Hepatocyte (in vitro differentiated cells): ENCODE results near the gene CREG2. TPM values are rescaled to one million over a fixed set of nuclear protein-coding genes. Genes with fewer than 3 reads are reported as not detected.
A peak's percentile ranks its signal among the peaks of the same experiment; 100 is the strongest.

ENCODE experiments used
- DNase-seq: peaks from one replicate; pipeline ENCODE4 v3.0.0-alpha.2; 2016; ENCODE audit warnings: low spot score
- H2AFZ ChIP-seq: fragments of 200-600 bp; sonication (generic); 2 replicates; pipeline ENCODE4 v1.6.0; 2016; ENCODE audit warnings: antibody characterized with exemption, mild to moderate bottlenecking
- H3K27ac ChIP-seq: fragments of 200-600 bp; sonication (generic); 2 replicates; pipeline ENCODE4 v1.5.1; 2016; ENCODE audit warnings: mild to moderate bottlenecking
- H3K27me3 ChIP-seq: fragments of 200-600 bp; sonication (generic); 2 replicates; pipeline ENCODE4 v1.6.1; 2016
- H3K36me3 ChIP-seq: fragments of 200-600 bp; sonication (generic); replicated peaks from 2 replicates; pipeline ENCODE4 v1.5.1; 2016; ENCODE audit warnings: low read depth; ENCODE audit not compliant: insufficient read depth
- H3K4me1 ChIP-seq: fragments of 200-600 bp; sonication (generic); 2 replicates; pipeline ENCODE4 v1.5.1; 2016; ENCODE audit warnings: mild to moderate bottlenecking, moderate library complexity; ENCODE audit not compliant: insufficient read depth
- H3K4me2 ChIP-seq: fragments of 200-600 bp; sonication (generic); 2 replicates; pipeline ENCODE4 v1.6.0; 2016
- H3K4me3 ChIP-seq: fragments of 200-600 bp; sonication (generic); 2 replicates; pipeline ENCODE4 v1.5.1; 2016; ENCODE audit warnings: mild to moderate bottlenecking
- H3K79me2 ChIP-seq: fragments of 200-600 bp; sonication (generic); 2 replicates; pipeline ENCODE4 v1.6.0; 2017; ENCODE audit warnings: mild to moderate bottlenecking
- H3K9me2 ChIP-seq: fragments of 200-600 bp; sonication (generic); replicated peaks from 2 replicates; pipeline ENCODE4 v1.6.0; 2017; ENCODE audit warnings: mild to moderate bottlenecking; ENCODE audit not compliant: insufficient read depth
- H3K9me3 ChIP-seq: fragments of 200-600 bp; sonication (generic); 2 replicates; pipeline ENCODE4 v1.5.1; 2016; ENCODE audit warnings: low read depth, mild to moderate bottlenecking
- H4K20me1 ChIP-seq: fragments of 200-600 bp; sonication (generic); 2 replicates; pipeline ENCODE4 v1.6.0; 2016; ENCODE audit warnings: mild to moderate bottlenecking; ENCODE audit not compliant: insufficient read depth, poor library complexity, severe bottlenecking
- CTCF ChIP-seq: fragments of 200-600 bp; sonication (generic); IDR thresholded peaks from 2 replicates; pipeline ENCODE4 v1.5.1; 2016; ENCODE audit warnings: antibody characterized with exemption, mild to moderate bottlenecking; ENCODE audit not compliant: poor library complexity
- EZH2 ChIP-seq: fragments of 200-600 bp; sonication (generic); IDR thresholded peaks from 2 replicates; pipeline ENCODE4 v1.6.1; 2016; ENCODE audit warnings: antibody characterized with exemption, mild to moderate bottlenecking, borderline replicate concordance
- EZH2phosphoT487 ChIP-seq: fragments of 200-600 bp; sonication (generic); IDR thresholded peaks from one replicate; pipeline ENCODE4 v1.6.1; 2018; ENCODE audit warnings: antibody characterized with exemption, mild to moderate bottlenecking, low read depth, moderate library complexity; ENCODE audit not compliant: unreplicated experiment, severe bottlenecking
- WGBS: methylation state at CpG from one replicate; pipeline ENCODE4 v1.1.6; 2016; ENCODE audit warnings: low lambda C conversion rate; ENCODE audit errors: missing lambda C conversion rate; 5-methylcytosine and 5-hydroxymethylcytosine counted together
- polyA plus RNA-seq: library from polyadenylated mRNA; unstranded; fragments of >200 nt; fragmentation: Nextera tagmentation; extraction: Ambion mirVana; gene quantifications from 2 replicates; pipeline ENCODE4 v1.2.1, GENCODE V29; 2016
- total RNA-seq: library from RNA; depleted of rRNA; stranded (reverse); fragments of >200 nt; gene quantifications from 2 replicates; pipeline ENCODE4 v1.2.3, GENCODE V29; 2014

Gene CREG2
- total and polyA plus RNA-seq, 2 experiments from 2014 or later: 2.2 to 4.8 TPM

DNA sequence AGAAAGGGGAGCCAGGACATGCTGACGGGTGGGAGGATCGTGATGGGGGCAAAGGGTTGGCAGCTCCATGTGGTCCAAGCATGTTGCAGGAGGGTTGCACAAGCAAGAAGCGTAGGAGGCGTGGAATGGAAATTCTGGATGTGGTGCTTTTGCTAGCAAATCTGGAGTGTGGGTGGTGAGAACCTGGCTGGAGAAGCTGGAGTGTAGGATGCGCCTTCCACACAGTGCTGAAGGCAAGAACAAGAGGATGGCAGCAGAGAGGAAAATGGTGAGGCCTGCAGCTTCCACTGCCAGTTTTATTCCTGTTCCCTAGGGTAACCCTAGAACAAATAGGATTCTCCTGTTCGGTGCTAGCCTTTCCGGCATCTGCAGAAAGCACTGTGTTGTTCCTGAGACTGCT, 22.4 kb downstream of the CREG2 start:
- H3K27ac ChIP-seq: no peak overlapping the region
- no peak for DNase-seq
- H4K20me1 ChIP-seq: no peaks in the 10 kb centered on the region

GRCh38 chr2:101362777-101363176, 24.5 kb downstream of the CREG2 start:
- no peaks in the 10 kb centered on the region for H3K79me2 ChIP-seq
- H3K4me1 ChIP-seq: peaks cover 11% of the 10 kb centered on the region
- no peak for DNase-seq
- H4K20me1 ChIP-seq: no peaks in the 10 kb centered on the region
- H3K36me3 ChIP-seq: no peaks in the 10 kb centered on the region
- no peak overlapping the region for H3K27ac ChIP-seq
- no peak overlapping the region for H3K4me3 ChIP-seq
- H3K9me2 ChIP-seq: no peaks in the 10 kb centered on the region
- H3K9me3 ChIP-seq: no peaks in the 10 kb centered on the region
- TF ChIP-seq CTCF (no peak), EZH2phosphoT487 (no peak), EZH2 (no peak)
- no peak overlapping the region for H3K4me2 ChIP-seq
- WGBS: 90% methylated on average over 4 of the region's 4 CpGs
- no peak overlapping the region for H2AFZ ChIP-seq
- H3K27me3 ChIP-seq: no peaks in the 10 kb centered on the region

More for the DNA sequence above, 22.4 kb downstream of the CREG2 start:
- Histone ChIP-seq H3K36me3 (no peaks in the 10 kb centered on the region), H3K4me3 (no peak overlapping the region), H3K27me3 (no peaks in the 10 kb centered on the region), H3K4me1 (peaks cover 2% of the 10 kb centered on the region), H2AFZ (no peak overlapping the region), H3K79me2 (no peaks in the 10 kb centered on the region), H3K9me3 (no peaks in the 10 kb centered on the region), H3K9me2 (no peaks in the 10 kb centered on the region), H3K4me2 (no peak overlapping the region)
- WGBS: 96% methylated on average over 7 of the region's 7 CpGs
- TF ChIP-seq EZH2: no peak
- no peak for TF ChIP-seq CTCF
- no peak for TF ChIP-seq EZH2phosphoT487

DNA sequence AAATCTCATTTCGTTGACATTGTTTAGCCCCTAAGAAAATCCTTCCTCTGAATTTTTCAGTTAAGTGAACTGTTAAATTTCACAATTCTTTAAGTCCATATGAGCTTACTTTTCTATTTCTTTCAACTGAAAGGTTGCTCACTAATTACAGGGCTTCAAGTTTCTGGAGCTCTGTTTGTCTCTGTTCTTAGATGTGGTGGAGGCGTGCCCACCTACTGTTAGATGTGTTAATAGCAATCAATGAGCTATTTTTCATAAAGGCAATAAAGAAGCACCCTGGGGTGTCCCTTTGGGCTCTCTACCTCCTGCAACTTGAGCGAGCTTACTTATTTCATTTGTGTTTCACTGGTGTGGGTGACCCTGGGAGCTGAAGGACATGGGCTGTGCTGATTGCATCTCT, 25.0 kb downstream of the CREG2 start:
- Histone ChIP-seq H2AFZ (no peak overlapping the region), H3K9me3 (no peaks in the 10 kb centered on the region), H3K4me1 (peaks cover 11% of the 10 kb centered on the region), H3K4me2 (no peak overlapping the region), H3K36me3 (no peaks in the 10 kb centered on the region), H3K27me3 (no peaks in the 10 kb centered on the region), H3K27ac (no peak overlapping the region), H3K79me2 (no peaks in the 10 kb centered on the region), H3K9me2 (no peaks in the 10 kb centered on the region), H3K4me3 (no peak overlapping the region), H4K20me1 (no peaks in the 10 kb centered on the region)
- no peak for DNase-seq
- TF ChIP-seq EZH2: no peak
- WGBS: 85% methylated on average over 3 of the region's 3 CpGs

- TF ChIP-seq EZH2phosphoT487: no peak
- TF ChIP-seq CTCF: no peak
- no peak for TF ChIP-seq EZH2
- DNase-seq: no peak
- no peaks in the 10 kb centered on the region for H3K9me2 ChIP-seq
- whole genome bisulfite sequencing: 57% methylated on average over 2 of the region's 2 CpGs
- no peaks in the 10 kb centered on the region for H3K36me3 ChIP-seq
- H3K4me1 ChIP-seq: peaks cover 11% of the 10 kb centered on the region
- no peak overlapping the region for H2AFZ ChIP-seq
- no peaks in the 10 kb centered on the region for H3K27me3 ChIP-seq
- no peak overlapping the region for H3K4me2 ChIP-seq
- H3K27ac ChIP-seq: peak overlapping the region; percentile 86
- H3K9me3 ChIP-seq: no peaks in the 10 kb centered on the region
- H3K79me2 ChIP-seq: no peaks in the 10 kb centered on the region
- no peaks in the 10 kb centered on the region for H4K20me1 ChIP-seq
- H3K4me3 ChIP-seq: no peak overlapping the region
These were observed 25.8 kb downstream of the CREG2 start for GRCh38 chr2:101361522-101361921.
